ENCODE measurements around the gene FBXO31. TPM values are rescaled to one million over a fixed set of nuclear protein-coding genes. Genes with fewer than 3 reads are reported as not detected.

The FBXO31 gene
- total and polyA plus RNA-seq, 2 donors (not counting 1 experiment from before 2014, with no cell fraction given): 17.8 to 32.9 TPM

- Histone ChIP-seq H3K9me3 (ENCODE audit: control extremely low read depth in 1 of 3, control insufficient read depth in 2 of 3, insufficient read depth in 1 of 3, low read length in 2 of 3) (no peaks in the 10 kb centered on the region), H3K36me3 (replicated peaks in 1 of 2; ENCODE audit: control extremely low read depth in 1 of 2, control insufficient read depth in 1 of 2, extremely low read depth in 1 of 2, insufficient read depth in 2 of 2, low read length in 1 of 2) (peaks cover 0 to 4% of the 10 kb centered on the region in 2 experiments), H3K4me1 (ENCODE audit: control insufficient read depth in 2 of 2, insufficient read depth in 2 of 2, low read length in 2 of 2) (peaks cover 6 to 10% of the 10 kb centered on the region in 2 donors), H3K9ac (ENCODE audit: low read length) (no peak overlapping the region), H3K4me3 (ENCODE audit: control extremely low read depth in 1 of 5, extremely low read depth in 1 of 5, insufficient read depth in 1 of 5, low read depth in 2 of 5, low read length in 4 of 5) (no peak overlapping the region), H3K79me2 (ENCODE audit: control insufficient read depth, insufficient read depth, low read length) (peaks cover 97% of the 10 kb centered on the region), H4K20me1 (ENCODE audit: control insufficient read depth, insufficient read depth, low read length, poor library complexity, severe bottlenecking) (peaks cover 64% of the 10 kb centered on the region), H3K4me2 (replicated peaks; ENCODE audit: low read depth, low read length, poor library complexity, severe bottlenecking) (no peak overlapping the region), H3K27me3 (replicated peaks in 1 of 4; ENCODE audit: control extremely low read depth in 1 of 4, control insufficient read depth in 3 of 4, insufficient read depth in 4 of 4, low read length in 3 of 4) (no peaks in the 10 kb centered on the region), H2AFZ (ENCODE audit: insufficient read depth, low read depth, low read length, poor library complexity, severe bottlenecking) (no peak overlapping the region), H3K27ac (ENCODE audit: low read length in 2 of 2) (no peak overlapping the region)
- no peak overlapping the region for H3K4me3 Mint-ChIP-seq
- TF ChIP-seq CTCF (IDR thresholded peaks at IDR 0.05): no peak
- no peak for TF ChIP-seq EZH2 (IDR thresholded peaks at IDR 0.05; ENCODE audit: borderline replicate concordance, insufficient read depth, low read depth, low read length, poor library complexity, severe bottlenecking)
- intact Hi-C loops (cut with micrococcal nuclease): no loop called here
- POLR2A ChIA-PET: no interaction called here
- no peak overlapping the region for H3K27ac Mint-ChIP-seq
- H3K4me1 Mint-ChIP-seq: peaks cover 26% of the 10 kb centered on the region
- no peak for DNase-seq
- no peak for ATAC-seq (ENCODE audit: low read depth)
- CTCF ChIA-PET: interaction anchor here (0.7 kb wide), 1 partner anchor 18 kb away, joined by 3 read pairs; no protein-coding TSS in a partner anchor
- 96% methylated on average over 4 of the region's 6 CpGs for WGBS (ENCODE audit: insufficient coverage)
- H3K27me3 Mint-ChIP-seq: no peaks in the 10 kb centered on the region
- no peaks in the 10 kb centered on the region for H3K9me3 Mint-ChIP-seq (ENCODE audit: insufficient read depth)
Observed at GRCh38 chr16:87376660-87377059, 6.9 kb downstream of the FBXO31 start.

GRCh38 chr16:87375426-87376135 is 8.0 kb downstream of the FBXO31 start:
- CTCF ChIA-PET: no interaction called here

More at GRCh38 chr16:87375426-87376135, 8.0 kb downstream of the FBXO31 start:
- Histone ChIP-seq H3K79me2 (ENCODE audit: control insufficient read depth, insufficient read depth, low read length) (peaks cover 97% of the 10 kb centered on the region), H4K20me1 (ENCODE audit: control insufficient read depth, insufficient read depth, low read length, poor library complexity, severe bottlenecking) (peaks cover 69% of the 10 kb centered on the region), H2AFZ (ENCODE audit: insufficient read depth, low read depth, low read length, poor library complexity, severe bottlenecking) (no peak overlapping the region), H3K36me3 (replicated peaks in 1 of 2; ENCODE audit: control extremely low read depth in 1 of 2, control insufficient read depth in 1 of 2, extremely low read depth in 1 of 2, insufficient read depth in 2 of 2, low read length in 1 of 2) (peaks cover 0 to 4% of the 10 kb centered on the region in 2 experiments), H3K9ac (ENCODE audit: low read length) (no peak overlapping the region), H3K4me3 (ENCODE audit: control extremely low read depth in 1 of 5, extremely low read depth in 1 of 5, insufficient read depth in 1 of 5, low read depth in 2 of 5, low read length in 4 of 5) (no peak overlapping the region), H3K4me2 (replicated peaks; ENCODE audit: low read depth, low read length, poor library complexity, severe bottlenecking) (no peak overlapping the region), H3K4me1 (ENCODE audit: control insufficient read depth in 2 of 2, insufficient read depth in 2 of 2, low read length in 2 of 2) (peaks cover 0 to 2% of the 10 kb centered on the region in 2 donors), H3K27ac (ENCODE audit: low read length in 2 of 2) (no peak overlapping the region), H3K27me3 (replicated peaks in 1 of 4; ENCODE audit: control extremely low read depth in 1 of 4, control insufficient read depth in 3 of 4, insufficient read depth in 4 of 4, low read length in 3 of 4) (no peaks in the 10 kb centered on the region), H3K9me3 (ENCODE audit: control extremely low read depth in 1 of 3, control insufficient read depth in 2 of 3, insufficient read depth in 1 of 3, low read length in 2 of 3) (no peaks in the 10 kb centered on the region)
- TF ChIP-seq CTCF (IDR thresholded peaks at IDR 0.05) (no peak), EZH2 (IDR thresholded peaks at IDR 0.05; ENCODE audit: borderline replicate concordance, insufficient read depth, low read depth, low read length, poor library complexity, severe bottlenecking) (no peak)
- DNase-seq: no peak
- Mint-ChIP-seq H3K4me3 (no peak overlapping the region), H3K9me3 (ENCODE audit: insufficient read depth) (no peaks in the 10 kb centered on the region), H3K27ac (no peak overlapping the region), H3K27me3 (no peaks in the 10 kb centered on the region), H3K4me1 (peaks cover 15% of the 10 kb centered on the region)
- intact Hi-C loops (cut with micrococcal nuclease): no loop called here
- WGBS (ENCODE audit: insufficient coverage): 98% methylated on average over 5 of the region's 9 CpGs
- POLR2A ChIA-PET: no interaction called here
- no peak for ATAC-seq (ENCODE audit: low read depth)
